HG02852 (cell line): Measurements from ENCODE around the gene SPEF1.

Experiments used
- ATAC-seq: cut with Tn5 transposase; IDR thresholded peaks from one replicate; pipeline ENCODE4 v1.9.1; 2021; ENCODE audit warnings: mild to moderate bottlenecking, moderate library complexity; ENCODE audit not compliant: unreplicated experiment

The SPEF1 gene

GRCh38 chr20:3733119-3733995 lies 47.9 kb downstream of the SPEF1 start:
- no peak for ATAC-seq

GRCh38 chr20:3732327-3733118 lies 48.7 kb downstream of the SPEF1 start, which contains the start of gene HSPA12B:
TSS of gene HSPA12B (plus strand) at chr20:3732685. CDS start at chr20:3738675, 5,990 bp downstream.
- no peak for ATAC-seq

- ATAC-seq, result no peak
These were observed 49.3 kb downstream of the SPEF1 start for GRCh38 chr20:3731944-3732326.

- ATAC-seq, result no peak
These were observed 50.2 kb downstream of the SPEF1 start for GRCh38 chr20:3730803-3731672.

GRCh38 chr20:3729811-3730540 lies 51.3 kb downstream of the SPEF1 start:
- no peak for ATAC-seq

GRCh38 chr20:3729378-3729777 lies 51.9 kb downstream of the SPEF1 start:
- ATAC-seq, result no peak

- ATAC-seq, result no peak
These were observed 52.4 kb downstream of the SPEF1 start for GRCh38 chr20:3728876-3729275.

GRCh38 chr20:3728354-3728753 lies 52.9 kb downstream of the SPEF1 start:
- no peak for ATAC-seq
